ENCODE data around the gene TNNC1. TPM values are rescaled to one million over a fixed set of nuclear protein-coding genes. Genes with fewer than 3 reads are reported as not detected.

The TNNC1 gene
- polyA plus RNA-seq, 3 donors = not detected

- Histone ChIP-seq H3K79me2 (ENCODE audit: insufficient read depth, low read length) (peaks cover 18% of the 10 kb centered on the region), H3K27ac (ENCODE audit: low read depth in 1 of 2, low read length in 2 of 2) (no peak overlapping the region), H3K27me3 (ENCODE audit: control insufficient read depth in 2 of 2, insufficient read depth in 2 of 2, low read length in 2 of 2) (no peaks in the 10 kb centered on the region), H3K9me3 (replicated peaks in 1 of 2; ENCODE audit: control insufficient read depth in 1 of 2, insufficient read depth in 1 of 2, low read length in 2 of 2) (no peaks in the 10 kb centered on the region), H3K4me1 (ENCODE audit: control insufficient read depth in 1 of 2, insufficient read depth in 2 of 2, low read length in 2 of 2) (peaks cover 14 to 16% of the 10 kb centered on the region in 2 donors), H3K36me3 (replicated peaks in 1 of 2; ENCODE audit: control insufficient read depth in 1 of 2, insufficient read depth in 2 of 2, low read length in 2 of 2) (no peaks in the 10 kb centered on the region), H3K4me3 (replicated peaks in 1 of 3; ENCODE audit: low read depth in 2 of 3, low read length in 3 of 3) (no peak overlapping the region), H2AFZ (ENCODE audit: insufficient read depth, low read depth, low read length, poor library complexity, severe bottlenecking) (no peak overlapping the region), H3K9ac (ENCODE audit: insufficient read depth, low read length, poor library complexity, severe bottlenecking) (no peak overlapping the region), H3K4me2 (replicated peaks; ENCODE audit: extremely low read depth, low read length, poor library complexity, severe bottlenecking) (no peak overlapping the region), H4K20me1 (ENCODE audit: insufficient read depth, low read length) (peaks cover 5% of the 10 kb centered on the region)
- intact Hi-C loops (cut with micrococcal nuclease) = no loop called here
- H3K9me3 Mint-ChIP-seq = peaks cover 0 to 9% (median 3%) of the 10 kb centered on the region in 7 donors
- no peak overlapping the region for H3K4me3 Mint-ChIP-seq
- H3K36me3 Mint-ChIP-seq = peaks cover 0 to 2% of the 10 kb centered on the region in 2 donors
- H3K4me1 Mint-ChIP-seq = peaks cover 22% of the 10 kb centered on the region
- H3K27ac Mint-ChIP-seq = peak overlapping the region in 1 of 7 donors; percentile 18
- TF ChIP-seq, protein P1, sequence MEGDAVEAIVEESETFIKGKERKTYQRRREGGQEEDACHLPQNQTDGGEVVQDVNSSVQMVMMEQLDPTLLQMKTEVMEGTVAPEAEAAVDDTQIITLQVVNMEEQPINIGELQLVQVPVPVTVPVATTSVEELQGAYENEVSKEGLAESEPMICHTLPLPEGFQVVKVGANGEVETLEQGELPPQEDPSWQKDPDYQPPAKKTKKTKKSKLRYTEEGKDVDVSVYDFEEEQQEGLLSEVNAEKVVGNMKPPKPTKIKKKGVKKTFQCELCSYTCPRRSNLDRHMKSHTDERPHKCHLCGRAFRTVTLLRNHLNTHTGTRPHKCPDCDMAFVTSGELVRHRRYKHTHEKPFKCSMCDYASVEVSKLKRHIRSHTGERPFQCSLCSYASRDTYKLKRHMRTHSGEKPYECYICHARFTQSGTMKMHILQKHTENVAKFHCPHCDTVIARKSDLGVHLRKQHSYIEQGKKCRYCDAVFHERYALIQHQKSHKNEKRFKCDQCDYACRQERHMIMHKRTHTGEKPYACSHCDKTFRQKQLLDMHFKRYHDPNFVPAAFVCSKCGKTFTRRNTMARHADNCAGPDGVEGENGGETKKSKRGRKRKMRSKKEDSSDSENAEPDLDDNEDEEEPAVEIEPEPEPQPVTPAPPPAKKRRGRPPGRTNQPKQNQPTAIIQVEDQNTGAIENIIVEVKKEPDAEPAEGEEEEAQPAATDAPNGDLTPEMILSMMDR (IDR thresholded peaks at IDR 0.05) = no peak
- DNase-seq = no peak
- 90% methylated on average over 13 of the region's 24 CpGs for WGBS (ENCODE audit: insufficient coverage)
- peaks cover 0 to 6% (median 1%) of the 10 kb centered on the region in 3 donors for H3K27me3 Mint-ChIP-seq (ENCODE audit: low read depth in 3 of 3)
Measured at GRCh38 chr3:52451237-52452083, 2.4 kb downstream of the TNNC1 start.

DNA sequence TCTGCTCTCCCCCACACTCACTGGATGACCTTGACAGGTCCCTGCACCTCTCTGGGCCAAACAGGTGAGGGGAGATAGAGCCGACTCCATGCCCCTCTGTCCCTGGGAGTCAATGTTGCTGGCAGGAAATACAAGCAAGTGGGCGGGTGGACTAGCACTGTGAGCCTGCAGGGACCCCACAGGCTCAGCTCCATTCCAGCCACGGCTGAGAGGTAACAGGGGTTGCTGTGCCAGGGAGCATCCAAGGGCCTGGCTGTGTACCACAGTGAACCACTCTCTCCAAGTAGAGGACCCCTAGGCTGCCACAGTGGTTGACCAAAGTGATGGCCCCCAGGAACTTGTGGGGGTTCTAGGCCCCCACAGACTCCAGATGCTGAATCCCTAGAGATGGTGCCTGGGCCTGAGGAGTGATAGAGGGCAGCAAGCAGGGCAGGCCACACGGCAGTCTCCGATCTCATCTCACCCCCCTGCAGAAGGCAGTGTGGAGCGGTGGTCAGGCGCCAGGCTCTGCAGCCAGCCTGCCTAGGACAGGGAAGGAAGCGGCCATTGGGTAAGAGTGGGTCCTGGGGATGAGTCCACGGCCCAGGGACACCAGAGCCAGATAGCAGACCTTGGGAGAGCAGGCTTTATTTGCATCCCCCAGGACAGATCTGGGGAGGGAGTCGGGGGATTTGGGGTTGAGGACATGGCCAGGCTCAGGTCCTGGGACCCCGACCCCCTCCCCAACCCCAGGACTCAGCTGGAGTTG is 3.2 kb downstream of the TNNC1 start:
- Mint-ChIP-seq H3K4me3 (no peak overlapping the region), H3K27ac (peak overlapping the region in 1 of 7 donors; percentile 48)
- H3K9ac ChIP-seq (ENCODE audit: insufficient read depth, low read length, poor library complexity, severe bottlenecking) = no peak overlapping the region

More for the DNA sequence above, 3.2 kb downstream of the TNNC1 start:
- TF ChIP-seq, protein P1 (IDR thresholded peaks at IDR 0.05) = no peak
- Mint-ChIP-seq H3K36me3 (no peaks in the 10 kb centered on the region), H3K27me3 (ENCODE audit: low read depth in 3 of 3) (peaks cover 0 to 2% (median 1%) of the 10 kb centered on the region in 3 donors), H3K4me1 (peaks cover 15% of the 10 kb centered on the region), H3K9me3 (peaks cover 0 to 9% (median 3%) of the 10 kb centered on the region in 7 donors)
- H3K27me3 ChIP-seq (ENCODE audit: control insufficient read depth in 2 of 2, insufficient read depth in 2 of 2, low read length in 2 of 2) = no peaks in the 10 kb centered on the region
- H3K4me1 ChIP-seq (ENCODE audit: control insufficient read depth in 1 of 2, insufficient read depth in 2 of 2, low read length in 2 of 2) = peaks cover 8 to 10% of the 10 kb centered on the region in 2 donors
- H3K4me2 ChIP-seq (replicated peaks; ENCODE audit: extremely low read depth, low read length, poor library complexity, severe bottlenecking) = no peak overlapping the region
- no peaks in the 10 kb centered on the region for H4K20me1 ChIP-seq (ENCODE audit: insufficient read depth, low read length)
- no peak overlapping the region for H3K4me3 ChIP-seq (replicated peaks in 1 of 3; ENCODE audit: low read depth in 2 of 3, low read length in 3 of 3)
- no peaks in the 10 kb centered on the region for H3K36me3 ChIP-seq (replicated peaks in 1 of 2; ENCODE audit: control insufficient read depth in 1 of 2, insufficient read depth in 2 of 2, low read length in 2 of 2)
- H3K9me3 ChIP-seq (replicated peaks in 1 of 2; ENCODE audit: control insufficient read depth in 1 of 2, insufficient read depth in 1 of 2, low read length in 2 of 2) = no peaks in the 10 kb centered on the region
- peaks cover 10% of the 10 kb centered on the region for H3K79me2 ChIP-seq (ENCODE audit: insufficient read depth, low read length)
- 79% methylated on average over 6 of the region's 11 CpGs for WGBS (ENCODE audit: insufficient coverage)
- DNase-seq = no peak
- intact Hi-C loops (cut with micrococcal nuclease) = no loop called here
- H2AFZ ChIP-seq (ENCODE audit: insufficient read depth, low read depth, low read length, poor library complexity, severe bottlenecking) = no peak overlapping the region
- H3K27ac ChIP-seq (ENCODE audit: low read depth in 1 of 2, low read length in 2 of 2) = no peak overlapping the region
